Keratinocyte (primary cell): Measurements from ENCODE around the gene C4orf50.

Experiments
- CTCF ChIP-seq, 3 experiments: IDR thresholded peaks in 1 of 3; conservative IDR thresholded peaks in 1 of 3; optimal IDR thresholded peaks in 1 of 3; 2 replicates in 2 of 3; 3 replicates in 1 of 3; pipeline versions ENCODE3 to v1.5.1; 2011; ENCODE audit warnings: low read length in 3 of 3, mild to moderate bottlenecking in 3 of 3, moderate library complexity in 2 of 3, control low read depth in 1 of 3, inconsistent platforms in 1 of 3; ENCODE audit not compliant: insufficient read depth in 2 of 3; ENCODE audit errors: extremely low read depth in 1 of 3
- EZH2 ChIP-seq: IDR thresholded peaks from one replicate; pipeline ENCODE4 v1.6.1; 2012; ENCODE audit warnings: inconsistent platforms, mild to moderate bottlenecking, low read length, moderate library complexity

GRCh38 chr4:5965225-5965624 is 53.0 kb downstream of the C4orf50 start:
- TF ChIP-seq CTCF (optimal IDR thresholded peaks at IDR 0.05 in 1 of 3, IDR thresholded peaks at IDR 0.05 in 1 of 3, conservative IDR thresholded peaks at IDR 0.05 in 1 of 3; ENCODE audit: extremely low read depth in 1 of 3, insufficient read depth in 2 of 3, low read length in 3 of 3) (no peak), EZH2 (no peak)
